GM19099 (cell line): Measurements from ENCODE around the gene AR.

ENCODE experiments used
- POLR2A ChIP-seq: IDR thresholded peaks from 3 replicates; pipeline ENCODE4 v1.6.1; 2011; ENCODE audit warnings: low read depth; ENCODE audit not compliant: insufficient read length; ENCODE audit errors: extremely low read depth

AR gene

DNA sequence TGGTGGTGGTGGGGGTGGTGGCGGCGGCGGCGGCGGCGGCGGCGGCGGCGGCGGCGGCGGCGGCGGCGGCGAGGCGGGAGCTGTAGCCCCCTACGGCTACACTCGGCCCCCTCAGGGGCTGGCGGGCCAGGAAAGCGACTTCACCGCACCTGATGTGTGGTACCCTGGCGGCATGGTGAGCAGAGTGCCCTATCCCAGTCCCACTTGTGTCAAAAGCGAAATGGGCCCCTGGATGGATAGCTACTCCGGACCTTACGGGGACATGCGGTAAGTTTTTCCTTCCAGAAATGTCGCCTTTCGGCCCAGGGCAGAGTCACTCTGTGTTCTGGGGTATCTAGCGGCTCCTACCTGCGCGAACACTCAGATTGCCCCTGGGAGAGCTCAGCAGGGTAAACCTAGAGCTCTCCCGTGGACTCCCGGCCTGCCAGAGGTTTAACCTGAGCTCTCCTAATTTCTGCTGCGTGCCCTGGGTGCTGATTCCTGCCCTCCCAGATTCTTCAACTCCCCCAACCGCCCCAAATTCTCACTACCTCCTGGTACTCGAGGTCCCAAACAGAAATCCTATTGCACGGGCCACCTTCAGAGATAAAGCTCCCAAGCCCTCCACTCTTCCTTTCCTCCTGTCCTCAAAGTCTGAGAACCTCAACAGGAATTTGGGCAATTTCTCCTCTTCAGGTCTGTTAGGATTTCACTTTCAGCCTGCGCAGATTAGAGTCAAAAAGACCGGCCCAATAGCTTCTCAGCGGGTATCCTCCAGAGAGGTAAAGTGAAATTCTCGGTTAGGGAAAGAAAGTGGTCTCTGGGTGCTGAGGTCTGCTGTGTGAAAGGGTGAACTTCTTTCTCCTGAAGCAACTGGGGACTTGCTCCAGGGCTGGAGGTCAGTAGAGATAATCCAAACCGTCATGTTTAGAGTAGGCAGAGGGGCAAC is 2.9 kb downstream of the AR start:
- no peak for TF ChIP-seq POLR2A

DNA sequence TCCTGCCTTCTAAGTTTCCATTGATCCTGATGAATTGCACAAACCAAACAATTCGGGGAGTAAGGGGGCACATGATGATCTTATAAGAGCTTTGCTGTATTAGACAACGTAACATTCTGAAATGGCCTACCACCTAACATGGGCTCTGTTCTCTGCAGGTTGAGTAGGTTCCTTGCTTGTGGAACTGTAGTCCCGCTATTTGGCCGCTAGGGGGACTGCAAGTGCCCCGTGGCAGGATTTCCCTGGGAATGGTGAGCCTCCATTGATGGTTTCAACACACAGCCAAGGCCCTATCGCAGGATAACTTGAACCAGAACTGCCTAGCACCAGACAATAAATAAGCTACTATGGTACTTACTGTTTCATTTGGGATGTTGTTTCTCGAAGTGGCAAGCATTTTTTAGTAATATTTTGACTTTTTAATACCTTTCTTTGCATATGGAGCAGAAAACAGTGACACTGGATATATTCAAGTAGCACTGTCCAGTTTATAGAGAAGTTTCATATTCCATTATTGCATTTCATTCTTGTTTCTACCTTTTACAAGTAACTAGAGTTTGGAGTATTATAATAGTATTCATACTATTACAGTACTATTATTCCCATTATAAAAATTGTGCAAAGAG is 11.9 kb downstream of the AR start:
- no peak for TF ChIP-seq POLR2A

DNA sequence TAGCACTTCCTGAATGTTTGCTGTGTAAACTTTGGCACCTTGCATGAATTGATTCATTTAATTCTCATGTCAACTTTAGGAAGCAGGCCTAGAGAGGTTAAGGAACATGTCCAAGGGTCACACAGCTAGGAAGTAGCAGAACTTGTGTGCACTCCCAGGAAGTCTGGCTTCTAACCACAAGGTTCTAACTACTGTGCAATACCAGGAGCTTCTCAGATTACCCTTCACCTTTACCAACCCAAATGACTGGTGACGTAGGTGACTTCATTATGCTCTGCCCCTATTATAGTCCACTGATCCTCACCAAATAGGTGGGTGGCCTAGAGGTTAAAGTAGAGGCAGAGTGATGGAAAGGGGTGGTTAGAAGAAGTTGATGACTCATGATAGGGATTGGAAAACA is 14.4 kb downstream of the AR start:
- no peak for TF ChIP-seq POLR2A

GRCh38 chrX:67563469-67564448 is 19.9 kb downstream of the AR start:
- no peak for TF ChIP-seq POLR2A

- TF ChIP-seq POLR2A: no peak
Observed at GRCh38 chrX:67564475-67564874, 20.7 kb downstream of the AR start.

- TF ChIP-seq POLR2A: no peak
Observed at GRCh38 chrX:67568769-67569168, 24.9 kb downstream of the AR start.

GRCh38 chrX:67570839-67571238 is 27.0 kb downstream of the AR start:
- TF ChIP-seq POLR2A: no peak

- TF ChIP-seq POLR2A: no peak
Observed at GRCh38 chrX:67574696-67575095, 30.9 kb downstream of the AR start.

DNA sequence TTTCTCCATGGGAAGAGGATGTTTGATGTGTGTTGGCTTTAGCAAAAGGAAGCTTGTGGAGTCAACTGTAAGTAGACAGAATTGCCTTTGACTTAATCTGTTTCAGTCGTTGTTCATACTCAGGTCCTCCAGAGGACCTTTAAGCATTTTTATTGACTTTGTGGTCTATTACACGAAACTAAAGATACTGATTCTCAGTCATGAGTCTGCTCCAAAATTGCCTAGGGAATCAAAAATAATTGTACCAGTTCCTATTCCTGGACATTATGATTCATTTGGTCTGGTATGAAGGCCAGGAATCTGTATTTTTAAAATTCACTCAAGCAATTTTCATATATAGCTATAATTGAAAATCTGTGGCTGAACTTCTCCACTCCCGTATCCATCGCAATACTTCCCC is 38.6 kb downstream of the AR start:
- no peak for TF ChIP-seq POLR2A

GRCh38 chrX:67583171-67583570 is 39.4 kb downstream of the AR start:
- no peak for TF ChIP-seq POLR2A

GRCh38 chrX:67585401-67585800 is 41.6 kb downstream of the AR start:
- TF ChIP-seq POLR2A: no peak

DNA sequence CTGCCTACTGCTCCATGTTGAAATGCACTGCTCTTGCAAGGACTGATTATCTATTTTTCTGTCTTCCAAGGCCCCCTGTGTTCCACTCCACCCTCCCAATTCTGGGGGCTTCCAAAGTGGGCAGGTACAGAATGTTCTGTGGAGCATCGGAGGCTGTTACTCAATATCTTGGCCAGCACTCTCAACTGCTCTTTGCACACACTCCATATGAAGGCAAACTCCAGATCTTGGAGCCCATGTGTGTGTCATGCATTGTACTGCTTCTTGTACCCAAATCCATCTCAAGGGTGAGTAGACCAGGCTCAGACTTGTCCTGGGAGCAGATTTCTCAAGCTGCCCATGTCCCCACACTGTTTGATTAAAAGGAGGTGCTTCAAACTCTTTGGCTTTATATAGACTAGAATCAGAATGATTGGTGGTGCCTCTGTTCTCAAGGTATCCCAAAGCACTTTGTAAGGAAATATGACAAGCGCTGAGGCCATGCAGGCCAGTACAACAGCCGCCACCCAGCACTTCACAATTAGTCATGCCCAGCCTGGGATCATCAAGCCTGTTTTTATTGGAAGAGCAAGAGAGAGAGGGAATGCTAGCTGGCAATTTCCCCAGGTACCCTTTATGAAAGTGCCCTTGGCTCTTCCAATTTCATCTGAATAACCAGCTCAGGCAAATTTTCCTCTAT is 44.3 kb downstream of the AR start:
- TF ChIP-seq POLR2A: no peak

GRCh38 chrX:67596839-67597790 is 53.3 kb downstream of the AR start:
- TF ChIP-seq POLR2A: no peak

- TF ChIP-seq POLR2A: no peak
Observed at GRCh38 chrX:67599532-67599931, 55.7 kb downstream of the AR start.

DNA sequence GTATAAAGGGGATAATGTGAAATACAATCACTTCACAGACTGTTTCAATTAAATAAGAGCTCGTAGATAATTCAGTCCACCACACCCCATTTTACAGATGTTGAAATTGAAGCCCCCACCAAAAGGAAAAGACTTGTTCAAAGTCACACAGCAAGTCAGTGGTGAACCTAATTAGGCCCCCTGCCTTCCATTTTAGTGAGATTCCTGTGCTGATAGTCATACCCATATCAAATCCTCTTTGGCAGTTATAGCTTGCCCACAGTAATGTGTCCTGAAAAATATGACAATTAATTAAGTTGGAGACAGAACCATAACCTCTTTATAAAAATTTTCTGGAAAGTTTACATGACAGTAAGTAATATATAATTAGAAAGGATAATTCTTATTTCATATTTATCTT is 58.0 kb downstream of the AR start:
- no peak for TF ChIP-seq POLR2A
